Left forelimb (tissue), 1 donor: ENCODE data around the gene TMEM184B.

Source experiments
- DNase-seq: peaks from one replicate; pipeline ENCODE4 v3.0.0-alpha.2; 2018; ENCODE audit warnings: low spot score

Gene TMEM184B

DNA sequence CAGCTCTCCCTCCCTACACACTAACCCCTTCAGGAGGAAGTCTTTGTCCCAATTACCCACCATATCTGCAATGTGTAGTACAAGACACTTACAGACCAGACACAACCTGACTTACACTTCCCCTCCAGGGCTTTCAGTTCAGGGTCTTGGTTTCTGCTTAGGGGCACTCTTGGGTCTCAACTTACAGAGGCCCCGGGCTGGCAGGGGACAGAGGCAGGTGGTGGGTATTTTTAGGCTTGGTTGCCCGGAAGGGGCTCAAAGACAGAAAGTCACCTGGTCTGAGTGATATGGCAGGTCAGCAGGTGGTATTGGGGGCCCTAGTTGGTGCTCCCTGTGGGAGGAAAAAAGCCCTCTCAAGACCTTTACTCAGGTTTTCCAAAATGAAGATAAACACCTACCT lies 3.4 kb upstream of the TMEM184B start:
- DNase-seq, result no peak

DNA sequence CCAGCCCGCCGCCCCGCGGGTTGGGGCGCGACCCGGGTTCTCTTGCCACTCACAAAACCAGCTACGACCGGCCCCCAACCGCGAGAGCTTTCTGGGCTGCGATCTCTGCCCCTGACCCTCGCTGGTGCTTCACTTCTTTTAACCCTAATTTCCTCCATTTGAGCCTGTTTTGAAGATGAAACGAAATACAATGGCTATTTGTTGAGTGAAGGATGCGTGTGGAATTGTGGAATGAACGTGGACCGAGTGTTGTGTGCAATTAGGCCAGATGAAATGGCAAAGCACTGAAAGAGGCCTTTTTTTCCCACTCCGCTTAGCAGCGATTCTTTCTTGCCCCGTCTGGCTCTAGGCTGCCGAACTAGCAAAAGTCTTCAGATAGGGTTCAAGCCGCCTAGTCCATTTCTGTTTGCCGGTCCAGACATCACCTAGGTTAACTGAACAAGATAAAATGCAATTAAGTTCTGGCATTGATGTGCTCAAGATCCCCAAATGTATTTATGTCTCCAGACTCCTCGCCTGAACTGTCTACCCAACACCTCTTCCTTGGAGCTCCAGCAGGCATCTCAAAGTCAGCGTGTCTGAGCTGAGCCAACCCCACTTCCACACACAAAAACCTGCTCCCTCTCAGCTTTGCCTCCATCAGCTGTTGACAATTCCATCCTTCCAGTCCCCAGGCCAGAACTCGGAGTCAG lies 471 bp upstream of the TMEM184B start:
- DNase-seq, result no peak

DNA sequence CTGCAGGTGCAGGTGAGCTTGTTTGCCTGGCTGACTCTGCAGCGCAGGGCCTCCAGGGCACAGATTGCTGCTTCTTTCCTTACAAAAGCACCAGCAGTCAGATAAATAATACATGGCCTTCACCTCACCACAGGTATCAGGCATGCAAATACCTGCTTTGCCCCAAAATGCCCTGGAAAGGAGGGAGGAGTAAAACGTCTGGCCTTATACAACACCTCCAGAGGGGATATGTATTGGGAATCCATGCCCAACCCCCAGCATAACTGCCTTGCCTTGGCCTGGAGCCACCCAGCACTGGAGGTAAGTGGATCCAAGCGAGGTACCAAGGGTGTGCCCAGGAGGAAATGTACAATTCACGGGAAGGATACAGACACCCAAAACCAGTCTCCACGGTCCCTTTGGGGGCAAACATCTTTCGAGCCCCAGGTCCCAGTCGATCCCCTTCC lies 860 bp downstream of the TMEM184B start:
- no peak for DNase-seq

DNA sequence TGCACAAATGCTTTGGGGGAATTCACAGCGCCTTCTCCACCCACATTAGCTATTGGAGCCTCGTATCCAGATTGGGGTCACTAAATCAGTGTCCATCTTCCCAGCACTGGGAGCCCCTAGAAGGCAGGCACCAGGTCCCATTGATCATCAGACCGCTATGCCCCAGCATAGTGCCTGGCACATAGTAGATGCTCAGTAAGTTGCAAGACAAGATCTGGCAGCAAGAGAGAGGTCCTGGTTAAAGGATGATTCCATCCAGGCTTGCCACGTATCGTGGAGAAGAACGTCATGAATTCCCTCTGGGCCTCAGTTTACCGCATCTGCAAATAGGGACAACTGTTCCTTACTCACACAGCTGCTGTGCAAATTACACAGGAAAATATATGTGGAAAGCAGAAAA lies 1.7 kb downstream of the TMEM184B start:
- DNase-seq, result no peak

DNA sequence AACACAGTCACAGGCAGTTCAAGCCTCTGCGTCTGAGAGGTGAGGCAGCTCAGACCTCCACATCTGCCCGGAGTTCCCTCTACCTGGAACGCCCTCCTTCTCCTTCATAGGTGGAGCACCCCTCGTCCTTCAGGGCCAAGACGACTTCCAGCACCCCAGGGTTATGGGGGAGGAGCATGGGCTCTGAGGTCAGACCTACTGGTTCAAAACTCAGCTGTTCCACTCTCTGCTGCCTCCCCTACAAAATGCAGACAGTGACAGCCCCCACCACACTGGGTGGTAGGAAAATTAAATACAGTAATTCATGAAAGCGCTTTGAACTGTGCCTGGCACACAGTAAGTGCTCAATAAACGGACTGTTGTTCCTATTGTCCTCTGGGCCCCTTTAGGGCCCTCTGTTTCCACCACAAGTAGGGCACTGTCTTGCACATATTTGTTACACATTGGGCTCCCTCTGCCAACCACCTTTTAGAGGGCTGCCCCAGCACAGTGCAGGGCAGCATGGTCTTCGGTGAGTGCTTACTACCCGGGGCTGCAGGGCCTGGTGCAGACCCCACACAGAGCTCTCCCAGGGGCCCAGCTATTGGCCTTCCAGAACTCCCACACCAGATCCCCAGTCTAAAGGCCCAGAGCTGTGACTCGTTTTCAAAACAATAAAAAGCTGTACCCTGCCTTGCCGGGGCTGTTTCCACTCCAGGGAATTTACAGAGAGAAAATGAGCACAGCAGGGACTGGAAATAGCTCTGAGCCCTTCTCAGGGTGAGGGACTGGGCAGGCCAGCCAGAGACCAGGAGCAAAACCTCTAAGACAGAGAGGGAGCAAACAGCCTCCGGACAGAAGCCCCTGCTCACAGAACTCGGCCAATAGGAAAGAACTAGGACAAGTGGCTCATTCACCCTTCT lies 2.5 kb downstream of the TMEM184B start:
- DNase-seq, result no peak

DNA sequence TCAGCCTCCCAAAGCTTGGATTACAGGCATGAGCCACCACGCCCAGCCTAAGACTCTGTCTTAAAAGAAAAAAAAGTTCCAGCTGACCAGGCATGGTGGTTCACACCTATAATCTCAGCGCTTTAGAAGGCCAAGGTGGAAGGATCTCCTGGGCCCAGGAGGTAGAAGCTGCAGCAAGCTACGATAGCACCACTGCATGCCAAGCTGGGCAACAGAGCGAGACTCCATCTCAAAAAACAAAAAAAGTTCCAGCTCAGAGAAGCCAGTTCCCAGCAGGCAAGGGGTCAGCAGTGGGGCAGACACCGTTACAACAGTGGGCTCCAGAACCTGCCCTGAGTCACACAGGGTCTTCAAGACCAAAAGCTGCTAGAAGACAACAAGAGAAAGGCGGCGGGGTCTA lies 3.3 kb downstream of the TMEM184B start:
- no peak for DNase-seq

DNA sequence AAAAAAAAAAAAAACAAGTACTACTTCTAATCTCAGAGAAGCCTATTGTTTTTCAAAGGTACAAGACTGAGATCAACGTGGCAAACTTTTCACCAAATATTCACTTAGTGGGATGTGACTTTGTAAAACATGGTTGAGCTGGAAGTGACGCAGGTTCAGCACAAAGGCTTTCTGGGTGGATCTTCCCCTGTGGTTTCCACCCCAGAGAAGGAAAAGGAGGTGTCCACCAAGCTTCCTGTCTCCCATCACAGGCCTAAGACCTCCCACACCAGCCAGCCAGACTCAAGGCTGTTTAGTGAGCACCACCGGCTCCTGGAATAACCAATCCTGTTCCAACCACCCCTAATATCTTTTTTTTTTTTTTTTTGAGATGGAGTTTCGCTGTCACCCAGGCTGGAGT lies 5.7 kb downstream of the TMEM184B start:
- no peak for DNase-seq

DNA sequence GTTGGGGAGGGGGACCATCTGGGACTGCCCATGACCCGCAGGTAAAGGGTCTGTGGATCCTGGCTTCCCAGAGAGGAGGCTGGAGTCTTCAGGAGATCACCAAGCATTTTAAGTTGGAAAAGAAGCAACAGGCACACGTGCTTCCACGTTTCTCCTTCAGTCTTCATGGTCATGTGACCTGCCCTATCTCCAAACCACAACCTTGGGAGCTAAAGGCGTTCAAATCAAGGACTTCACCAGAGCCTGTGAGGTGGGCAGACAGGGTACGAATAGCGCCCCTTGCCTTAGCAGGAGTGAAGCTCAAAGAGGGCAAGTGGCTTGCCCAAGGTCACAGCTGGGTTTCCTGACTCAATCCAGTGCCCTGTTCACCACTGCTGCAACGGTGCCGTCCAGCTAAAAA lies 6.7 kb downstream of the TMEM184B start:
- DNase-seq, result no peak

DNA sequence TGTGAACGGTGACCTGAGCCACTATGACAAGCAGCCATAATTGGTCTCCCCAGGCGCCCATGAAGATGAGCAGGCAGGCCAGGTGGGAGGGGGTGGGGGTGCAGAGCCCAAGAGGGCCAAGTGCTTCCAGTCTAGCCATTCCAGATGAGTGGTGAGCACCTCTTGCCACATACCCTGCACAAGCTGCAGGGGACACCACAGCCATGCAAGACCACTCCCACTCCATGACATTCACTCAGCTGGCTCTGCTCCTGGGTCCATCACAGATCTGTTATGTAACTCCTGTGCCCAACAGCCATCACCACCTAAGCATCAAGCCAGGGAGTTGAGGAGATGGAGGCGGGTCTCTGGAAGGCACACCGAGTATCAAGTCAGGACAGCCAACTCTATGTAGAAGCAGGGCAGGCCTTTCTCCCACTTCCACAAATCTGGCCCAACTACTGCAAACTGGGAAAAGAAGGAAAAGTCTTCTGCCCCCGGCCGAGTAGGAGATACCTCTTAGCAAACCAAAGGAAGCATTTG lies 8.4 kb downstream of the TMEM184B start:
- no peak for DNase-seq

DNA sequence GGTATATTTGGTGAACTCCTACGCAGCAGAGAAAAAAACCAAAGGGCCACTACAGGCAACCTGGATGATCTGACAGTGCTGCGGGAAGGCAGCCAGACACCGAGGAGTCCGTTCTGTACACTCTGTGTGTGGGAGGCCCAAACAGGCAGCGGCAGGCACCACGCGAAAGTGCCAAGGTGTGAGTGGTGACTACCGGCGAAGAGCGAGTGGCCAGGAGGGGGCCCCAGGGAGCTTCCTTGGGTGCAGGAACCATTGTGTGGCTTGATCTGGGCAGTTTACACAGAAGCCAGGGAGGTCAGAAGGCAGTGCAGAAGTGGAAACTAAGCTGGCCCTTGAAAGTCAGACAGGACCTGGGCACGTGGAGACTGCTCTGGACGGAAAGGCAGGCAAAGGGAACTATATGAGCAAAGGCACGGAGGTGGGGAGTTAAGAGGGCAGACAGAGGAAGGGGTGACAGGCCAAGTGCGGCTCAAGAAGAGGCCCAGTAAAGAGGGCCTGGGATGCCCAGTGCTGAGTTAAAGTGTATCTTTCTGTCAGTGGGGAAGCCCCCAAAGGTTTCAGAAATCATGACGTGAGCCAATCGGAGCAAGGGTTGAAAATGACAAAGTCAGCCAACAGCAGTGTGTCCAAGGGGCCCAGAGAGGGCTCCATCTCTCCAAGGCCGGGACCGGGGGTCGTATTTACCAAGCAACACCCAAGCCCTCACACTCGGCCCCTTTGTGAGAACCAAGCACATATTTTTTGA lies 10.6 kb downstream of the TMEM184B start:
- DNase-seq, result no peak

DNA sequence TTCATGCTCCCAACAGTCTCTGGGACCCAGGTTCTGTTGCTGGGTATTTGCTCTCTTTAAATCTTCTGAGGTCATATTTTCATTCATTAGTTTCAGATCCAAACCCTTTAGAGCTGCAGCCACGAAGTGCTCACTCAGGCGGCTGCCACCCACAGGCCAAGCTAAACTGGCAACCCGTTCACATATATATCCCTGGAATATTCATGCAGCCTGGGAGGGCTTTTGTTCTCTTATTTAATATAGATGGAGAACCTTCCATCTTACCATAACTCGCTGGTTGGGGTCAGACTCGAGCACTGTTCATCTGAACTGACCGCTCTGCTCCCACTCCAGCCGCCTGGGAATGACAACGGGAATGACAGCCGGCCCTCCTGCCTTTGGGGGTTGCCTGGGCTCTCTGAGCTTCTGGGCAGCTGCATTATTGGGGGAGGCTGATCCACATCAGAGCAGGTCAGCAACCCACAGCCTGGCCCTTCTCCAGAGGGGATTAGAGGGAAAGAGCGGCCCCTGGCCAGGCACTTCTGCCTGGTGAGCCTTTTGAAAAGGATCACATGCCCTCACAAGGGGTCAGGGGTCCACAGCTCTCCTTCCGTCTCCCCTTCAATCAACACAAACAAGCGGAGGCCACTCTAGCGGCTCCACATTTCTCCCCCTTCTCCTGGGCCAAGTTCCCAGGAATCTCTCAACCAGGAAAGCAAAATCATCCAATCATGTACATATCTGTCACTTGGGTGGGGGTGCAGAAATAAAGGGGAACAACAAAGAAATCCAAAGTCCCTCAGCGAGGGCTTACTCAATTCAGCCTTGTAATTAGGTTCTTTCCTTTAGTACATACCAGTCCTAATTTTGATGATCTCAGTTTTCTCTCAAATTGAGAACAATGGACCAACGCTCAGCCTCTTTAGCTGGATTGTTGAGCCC lies 11.8 kb downstream of the TMEM184B start:
- no peak for DNase-seq

DNA sequence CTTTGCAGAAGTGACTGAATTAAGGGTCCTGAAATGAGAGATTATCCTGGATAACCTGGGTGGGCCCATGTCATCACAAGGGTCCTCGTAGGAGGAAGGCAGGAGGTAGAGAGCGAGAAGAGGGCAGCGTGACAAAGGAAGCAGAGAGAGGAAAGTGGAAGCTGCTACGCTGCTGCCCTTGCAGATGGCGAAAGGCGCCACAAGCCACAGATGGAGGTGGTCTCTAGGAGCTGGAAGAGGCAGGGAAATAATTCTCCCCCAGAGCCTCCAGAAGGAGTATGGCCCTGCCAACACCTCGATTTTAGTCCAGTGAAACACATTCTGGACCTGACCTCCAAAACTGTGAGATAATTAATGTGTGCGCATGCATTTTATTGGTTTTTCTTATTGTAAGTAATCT lies 13.4 kb downstream of the TMEM184B start:
- no peak for DNase-seq

DNA sequence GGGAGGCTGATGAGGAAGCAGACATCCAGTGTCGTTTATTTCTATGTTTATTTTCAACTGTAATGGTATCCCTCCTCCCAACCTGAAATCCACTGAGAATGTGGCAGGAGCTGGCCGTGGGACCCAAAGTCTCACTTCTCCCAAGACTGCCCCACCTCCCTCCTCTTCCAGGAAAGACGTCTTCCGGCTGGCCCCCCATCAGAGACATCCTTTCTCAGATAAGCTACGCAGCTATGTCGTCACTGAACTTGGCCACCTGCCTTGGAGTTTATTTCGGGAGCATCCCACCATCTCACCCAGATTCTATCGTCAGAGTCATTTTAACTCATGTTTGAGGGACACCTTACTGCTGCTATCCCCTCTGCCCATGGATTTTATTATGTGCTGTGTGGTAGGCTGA lies 13.9 kb downstream of the TMEM184B start:
- no peak for DNase-seq

DNA sequence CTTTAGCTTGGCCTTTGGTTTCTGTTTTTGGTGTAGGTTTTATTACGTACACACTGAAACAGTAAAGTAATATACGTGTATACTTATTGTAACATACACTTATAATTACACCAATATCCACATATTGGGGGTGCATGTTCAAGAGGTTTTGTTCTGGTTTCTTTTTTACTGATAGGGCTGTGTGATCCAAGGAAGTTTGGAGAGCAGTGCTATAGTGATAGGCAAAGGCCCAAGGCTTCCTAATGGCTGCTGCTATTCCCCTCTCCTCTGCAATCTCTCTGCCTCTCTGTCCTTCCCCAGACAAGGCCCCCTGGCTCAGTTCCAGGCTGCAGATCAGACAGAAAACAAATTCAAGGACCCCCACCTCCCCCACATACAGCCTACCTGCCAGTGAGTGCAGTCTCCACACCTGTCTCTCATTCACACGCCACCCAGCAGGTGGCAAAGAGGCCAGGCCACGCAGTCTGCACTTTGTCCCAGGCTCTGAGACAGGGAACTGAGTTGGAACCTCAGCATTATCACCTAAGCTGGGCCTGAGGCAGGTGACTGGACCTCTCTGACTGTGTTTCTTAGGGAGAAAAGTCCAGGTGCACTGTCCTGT lies 15.1 kb downstream of the TMEM184B start:
- DNase-seq, result no peak

DNA sequence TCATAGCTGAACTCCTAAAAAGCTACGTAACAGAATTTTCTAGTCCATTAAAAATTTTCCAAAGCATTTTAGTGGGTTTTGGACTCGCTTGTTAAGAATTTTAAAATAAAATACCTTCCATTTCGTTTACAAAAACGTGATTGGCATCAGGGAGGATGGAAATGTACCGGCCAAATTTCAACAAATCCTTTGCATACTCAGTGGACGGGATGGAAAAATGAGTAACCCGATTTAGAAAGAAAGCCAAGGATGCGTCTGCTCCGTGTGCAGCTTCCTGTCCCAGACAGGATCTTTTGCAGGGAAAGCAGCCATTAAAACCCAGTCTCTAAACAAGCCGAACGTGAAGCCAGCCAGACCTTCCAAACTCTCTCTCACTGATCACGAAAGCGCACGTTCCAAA lies 15.6 kb downstream of the TMEM184B start:
- DNase-seq, result no peak

DNA sequence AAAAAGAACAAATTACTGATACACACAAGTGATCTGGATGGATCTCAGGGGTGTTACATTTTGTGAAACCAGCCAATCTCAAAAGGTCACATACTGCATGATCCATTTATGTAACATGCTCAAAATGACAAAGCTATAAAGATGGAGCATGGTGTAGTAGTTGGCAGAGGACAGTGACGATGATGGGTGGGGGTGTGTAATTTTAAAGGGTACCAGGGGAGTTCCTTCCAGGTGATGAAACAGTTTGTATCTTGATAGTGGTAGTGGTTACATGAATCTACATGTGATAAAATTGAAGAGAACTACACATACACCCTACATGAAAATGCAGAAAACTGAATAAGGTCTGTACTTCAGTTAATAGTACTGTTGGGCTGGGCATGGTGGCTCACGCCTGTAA lies 17.1 kb downstream of the TMEM184B start:
- no peak for DNase-seq

DNA sequence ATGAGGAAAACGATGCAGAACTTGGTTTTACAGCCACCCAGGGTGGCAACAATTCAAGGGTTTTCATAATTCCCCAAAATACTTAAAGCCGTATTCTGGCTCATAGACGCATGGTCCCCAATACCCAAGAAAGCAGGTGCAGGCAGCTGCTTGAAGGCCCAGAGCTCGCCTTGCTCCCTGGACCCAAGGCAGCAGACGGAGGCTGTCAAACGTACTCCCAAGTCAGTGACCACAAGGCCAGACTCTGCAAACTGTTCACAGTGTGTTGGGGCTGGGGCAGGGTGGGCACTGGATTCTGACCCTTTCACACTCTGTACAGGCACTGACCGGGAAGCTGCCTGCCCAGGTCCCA lies 21.5 kb downstream of the TMEM184B start:
- DNase-seq, result no peak

DNA sequence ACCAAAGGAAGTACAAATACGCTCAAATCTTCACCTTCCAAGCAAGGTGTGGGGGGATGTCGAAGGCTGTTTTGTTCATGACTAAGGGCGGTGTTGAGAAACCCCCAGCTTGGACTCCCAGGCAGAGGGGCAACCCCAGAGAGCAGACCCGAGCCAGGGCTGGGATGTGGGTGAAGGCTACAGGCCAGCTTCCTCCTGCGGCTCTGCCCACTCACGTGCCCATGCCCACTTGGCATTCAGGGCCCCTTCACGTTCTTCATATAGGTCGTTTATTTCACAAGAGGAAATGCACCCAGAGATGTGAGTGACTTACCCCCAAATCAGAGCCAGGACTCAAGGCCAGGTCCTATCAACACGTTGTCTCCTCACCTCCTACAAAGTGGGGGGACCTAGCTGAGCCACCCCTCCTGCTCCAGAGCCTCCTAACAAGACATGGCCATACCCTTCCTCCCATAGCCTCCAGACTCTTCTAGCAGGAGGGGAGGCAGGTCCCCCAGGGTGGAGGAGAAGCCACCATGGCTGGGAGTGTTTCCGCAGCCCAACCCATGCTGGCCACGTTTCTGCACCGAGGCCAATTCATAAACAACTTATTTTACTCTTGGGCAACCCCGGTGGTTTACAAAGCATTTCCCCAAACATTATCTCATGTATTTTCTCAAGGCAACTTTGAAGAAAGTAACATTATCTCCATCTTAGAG lies 22.0 kb downstream of the TMEM184B start:
- DNase-seq, result no peak

DNA sequence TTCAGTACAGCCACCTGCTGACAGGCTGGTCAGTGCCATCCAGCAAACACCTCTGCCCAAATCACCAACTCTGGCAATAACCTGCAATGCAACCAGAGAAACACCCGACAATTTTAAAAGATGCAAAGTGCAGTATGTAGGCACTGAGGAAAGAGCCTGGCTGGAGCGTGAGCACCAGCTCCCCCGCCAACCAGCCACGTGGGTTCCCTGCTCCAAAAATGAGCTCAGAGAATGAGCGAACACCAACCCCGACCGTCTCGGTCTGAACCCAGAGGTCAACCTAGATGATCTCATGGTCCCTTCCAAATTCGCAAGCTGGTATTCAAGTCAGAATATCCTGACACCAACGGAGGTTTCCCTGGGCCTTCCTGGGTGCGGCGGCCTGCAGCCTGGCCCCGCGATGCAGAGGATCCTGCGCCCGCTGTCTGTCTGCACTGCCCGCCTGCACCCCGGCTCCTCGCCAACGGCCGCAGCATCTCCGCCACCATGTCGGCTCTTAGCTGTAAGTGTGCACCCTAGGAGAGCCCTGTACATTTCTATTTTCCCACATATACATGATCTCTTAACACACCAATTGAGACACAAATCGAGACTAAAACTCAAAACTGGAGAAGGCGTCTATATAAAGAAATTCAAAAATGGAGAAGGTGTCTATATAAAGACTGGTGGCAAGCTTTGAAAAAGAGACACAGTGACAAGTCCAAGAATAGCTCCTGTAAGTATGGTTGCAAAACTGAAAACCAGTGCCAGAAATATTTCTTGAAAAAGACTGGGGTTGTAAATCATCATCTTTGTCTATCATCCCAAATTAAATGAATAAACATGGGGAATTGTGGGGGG lies 22.8 kb downstream of the TMEM184B start:
- no peak for DNase-seq

DNA sequence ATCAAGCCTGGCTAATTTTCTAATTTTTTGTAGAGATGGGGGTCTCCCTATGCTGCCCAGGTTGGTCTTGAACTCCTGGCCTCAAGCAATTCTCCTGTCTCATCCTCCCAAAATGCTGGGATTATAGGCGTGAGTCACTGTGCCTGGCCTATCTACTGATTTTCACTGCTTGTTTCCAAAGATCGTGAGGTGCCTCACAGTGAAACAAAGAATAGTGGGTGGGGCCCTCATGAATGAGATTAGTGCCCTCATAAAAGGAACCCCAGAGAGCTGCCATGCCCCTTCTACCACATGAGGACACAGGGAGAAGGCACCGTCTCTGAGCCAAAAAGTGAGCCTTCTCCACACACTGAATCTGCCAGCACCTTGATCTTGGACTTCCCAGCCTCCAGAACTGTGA lies 23.5 kb downstream of the TMEM184B start:
- no peak for DNase-seq
